CD4-positive, alpha-beta T cell (primary cell): ENCODE measurements around the gene SH3D19. TPM values are rescaled to one million over a fixed set of nuclear protein-coding genes. Genes with fewer than 3 reads are reported as not detected.

ENCODE experiments used
- ATAC-seq: fragments of 200-7000 bp; cut with Tn5 transposase; one replicate; pipeline ENCODE4 v1.10.0; 2022; ENCODE audit warnings: mild to moderate bottlenecking; ENCODE audit not compliant: poor library complexity
- CTCF ChIA-PET: fragments of 350-600 bp; sonication (Branson Sonifier 250); formaldehyde crosslinking; loops from one replicate; lab custom pipeline; 2021; ENCODE audit warnings: antibody characterized with exemption, inconsistent platforms; lab: Charles Lee
- POLR2A ChIA-PET: fragments of 350-600 bp; sonication (Branson Sonifier 250); formaldehyde crosslinking; loops from one replicate; lab custom pipeline; 2021; ENCODE audit warnings: antibody characterized with exemption, inconsistent platforms; lab: Charles Lee
- DNase-seq, 14 experiments: peaks; one replicate each; pipeline ENCODE4 v3.0.0-alpha.2; 2013 to 2020; ENCODE audit warnings: mixed read lengths in 2 of 14
- H3K27ac ChIP-seq, 2 donors: one replicate each; pipeline versions ENCODE4 v1.5.1 to v1.7.0; 2013; ENCODE audit warnings: low read length in 2 of 2, low read depth in 1 of 2, mild to moderate bottlenecking in 1 of 2
- H3K27me3 ChIP-seq, 2 experiments: 1 replicate in 1 of 2; 2 replicates in 1 of 2; pipeline versions ENCODE4 v1.6.1 to v1.7.0; 2013; ENCODE audit warnings: low read length in 2 of 2, control low read depth in 1 of 2, mild to moderate bottlenecking in 1 of 2, moderate library complexity in 1 of 2; ENCODE audit not compliant: insufficient read depth in 2 of 2, control insufficient read depth in 1 of 2
- H3K36me3 ChIP-seq: one replicate; pipeline ENCODE4 v1.6.1; 2013; ENCODE audit warnings: low read length, control low read depth; ENCODE audit not compliant: insufficient read depth
- H3K4me1 ChIP-seq: one replicate; pipeline ENCODE4 v1.6.1; 2013; ENCODE audit warnings: low read length, control low read depth; ENCODE audit not compliant: insufficient read depth
- H3K4me3 ChIP-seq: one replicate; pipeline ENCODE4 v1.5.1; 2013; ENCODE audit warnings: mild to moderate bottlenecking, low read length, moderate library complexity
- H3K9me3 ChIP-seq, 2 experiments: 1 replicate in 1 of 2; 2 replicates in 1 of 2; pipeline versions ENCODE4 v1.6.1 to v1.7.0; 2013; ENCODE audit warnings: low read length in 2 of 2, mild to moderate bottlenecking in 2 of 2, control low read depth in 1 of 2, moderate library complexity in 1 of 2; ENCODE audit not compliant: control insufficient read depth in 1 of 2, insufficient read depth in 1 of 2
- H3K27ac Mint-ChIP-seq: one replicate; pipeline ENCODE4 v1.8.0; 2020; ENCODE audit warnings: mixed read lengths
- H3K27me3 Mint-ChIP-seq: one replicate; pipeline ENCODE4 v1.8.0; 2021; ENCODE audit warnings: mixed read lengths
- H3K36me3 Mint-ChIP-seq: one replicate; pipeline ENCODE4 v1.8.0; 2021; ENCODE audit warnings: low read depth, mixed read lengths
- H3K4me1 Mint-ChIP-seq: one replicate; pipeline ENCODE4 v1.8.0; 2021; ENCODE audit warnings: low read depth, mixed read lengths
- H3K4me3 Mint-ChIP-seq: one replicate; pipeline ENCODE4 v1.8.0; 2020; ENCODE audit warnings: mild to moderate bottlenecking, mixed read lengths
- H3K9me3 Mint-ChIP-seq: one replicate; pipeline ENCODE4 v1.8.0; 2020; ENCODE audit warnings: mixed read lengths
- intact Hi-C, 2 experiments: fragments of 100-400 bp; cut with DNase I in 1 of 2; cut with micrococcal nuclease in 1 of 2; formaldehyde crosslinking; loops; one replicate each; pipeline versions ENCODE4 v1.15.1 to v1.9.0; 2023 to 2025; cut with DNase I, micrococcal nuclease
- total RNA-seq, 174 experiments: library from RNA in 2 of 174; stranded (reverse) in 2 of 174; gene quantifications; one replicate each; pipeline ENCODE4 v1.2.3 and lab custom pipeline; 2021 to 2026
- TF ChIP-seq, protein P1 (sequence below): fragments of 200-600 bp; IDR thresholded peaks from one replicate; pipeline ENCODE4 v1.8.0; 2022; ENCODE audit warnings: antibody characterized with exemption, mild to moderate bottlenecking

The SH3D19 gene
- total RNA-seq, 2 experiments from 2014 or later = 0.27 TPM; not detected in 1

DNA sequence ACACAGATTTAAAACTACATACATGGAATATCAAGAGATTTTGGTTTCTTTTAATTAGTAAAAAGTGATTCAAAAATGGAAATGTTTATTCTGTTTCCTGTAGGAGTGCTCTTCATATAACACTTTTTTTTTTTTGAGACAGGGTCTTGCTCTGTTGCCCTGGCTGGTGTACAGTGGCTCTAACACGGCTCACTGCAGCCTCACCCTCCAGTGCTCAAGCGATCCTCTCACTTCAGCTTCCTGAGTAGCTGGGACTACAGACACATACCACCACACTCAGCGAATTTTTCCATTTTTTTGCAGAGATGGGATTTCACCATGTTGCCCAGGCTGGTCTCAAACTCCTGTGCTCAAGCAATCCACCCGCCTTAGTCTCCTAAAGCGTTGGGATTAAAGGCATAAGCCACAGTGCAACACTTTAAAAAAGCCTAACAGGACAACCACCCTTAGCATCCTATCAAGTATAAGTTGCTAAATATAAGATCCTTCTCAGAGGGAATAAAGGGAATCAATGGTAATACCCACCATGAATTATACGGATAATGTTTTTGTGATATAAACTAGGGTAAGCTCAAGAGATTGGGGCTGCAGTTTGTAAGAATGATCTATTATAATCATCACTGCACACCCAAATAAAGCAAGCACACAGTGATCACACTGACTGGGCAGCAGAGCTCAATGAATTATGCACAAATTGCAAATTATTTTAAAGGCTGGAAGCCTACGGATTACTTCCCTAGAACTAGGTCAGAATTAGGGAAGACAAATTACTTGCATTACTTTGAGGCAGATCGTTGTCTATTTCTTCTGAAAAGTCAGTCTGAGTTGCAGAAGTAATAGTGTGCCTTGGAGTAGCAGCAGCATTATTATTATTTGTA is 149.4 kb downstream of the SH3D19 start:
- ATAC-seq = no peak
- H3K36me3 ChIP-seq = no peaks in the 10 kb centered on the region
- no peak overlapping the region for H3K4me3 ChIP-seq
- Mint-ChIP-seq H3K27ac (no peak overlapping the region), H3K4me1 (no peaks in the 10 kb centered on the region), H3K4me3 (no peak overlapping the region), H3K36me3 (no peaks in the 10 kb centered on the region), H3K27me3 (peaks cover 8% of the 10 kb centered on the region), H3K9me3 (no peaks in the 10 kb centered on the region)
- H3K4me1 ChIP-seq = no peaks in the 10 kb centered on the region
- CTCF ChIA-PET = no interaction called here
- no peaks in the 10 kb centered on the region for H3K9me3 ChIP-seq
- H3K27ac ChIP-seq = no peak overlapping the region
- POLR2A ChIA-PET = no interaction called here
- no peak for DNase-seq
- TF ChIP-seq, protein P1, sequence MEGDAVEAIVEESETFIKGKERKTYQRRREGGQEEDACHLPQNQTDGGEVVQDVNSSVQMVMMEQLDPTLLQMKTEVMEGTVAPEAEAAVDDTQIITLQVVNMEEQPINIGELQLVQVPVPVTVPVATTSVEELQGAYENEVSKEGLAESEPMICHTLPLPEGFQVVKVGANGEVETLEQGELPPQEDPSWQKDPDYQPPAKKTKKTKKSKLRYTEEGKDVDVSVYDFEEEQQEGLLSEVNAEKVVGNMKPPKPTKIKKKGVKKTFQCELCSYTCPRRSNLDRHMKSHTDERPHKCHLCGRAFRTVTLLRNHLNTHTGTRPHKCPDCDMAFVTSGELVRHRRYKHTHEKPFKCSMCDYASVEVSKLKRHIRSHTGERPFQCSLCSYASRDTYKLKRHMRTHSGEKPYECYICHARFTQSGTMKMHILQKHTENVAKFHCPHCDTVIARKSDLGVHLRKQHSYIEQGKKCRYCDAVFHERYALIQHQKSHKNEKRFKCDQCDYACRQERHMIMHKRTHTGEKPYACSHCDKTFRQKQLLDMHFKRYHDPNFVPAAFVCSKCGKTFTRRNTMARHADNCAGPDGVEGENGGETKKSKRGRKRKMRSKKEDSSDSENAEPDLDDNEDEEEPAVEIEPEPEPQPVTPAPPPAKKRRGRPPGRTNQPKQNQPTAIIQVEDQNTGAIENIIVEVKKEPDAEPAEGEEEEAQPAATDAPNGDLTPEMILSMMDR = no peak
- intact Hi-C loops = no loop called here
- no peaks in the 10 kb centered on the region for H3K27me3 ChIP-seq

DNA sequence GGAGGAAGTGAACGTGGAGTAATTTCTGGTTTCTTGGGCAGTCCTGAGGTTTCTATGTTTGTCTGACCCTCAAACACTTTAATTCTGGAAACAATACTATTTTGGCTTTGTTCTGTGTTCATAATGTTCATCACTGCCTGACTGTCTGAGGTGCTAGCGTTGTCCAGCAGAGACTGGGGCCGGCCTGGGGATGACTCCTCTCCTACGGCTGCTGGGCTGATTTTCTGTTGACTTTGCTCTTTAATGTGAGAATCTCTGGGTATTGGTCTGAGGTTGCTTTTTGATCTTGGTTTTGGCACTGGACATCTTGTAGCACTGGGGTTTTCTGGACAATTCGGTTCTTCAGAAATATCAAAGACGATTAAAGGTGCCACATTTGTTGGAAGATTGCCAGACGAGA is 150.2 kb downstream of the SH3D19 start:
- H3K36me3 ChIP-seq = no peaks in the 10 kb centered on the region
- Mint-ChIP-seq H3K9me3 (no peaks in the 10 kb centered on the region), H3K36me3 (no peaks in the 10 kb centered on the region), H3K27ac (no peak overlapping the region), H3K4me3 (no peak overlapping the region), H3K27me3 (peaks cover 8% of the 10 kb centered on the region), H3K4me1 (no peaks in the 10 kb centered on the region)
- no peak for ATAC-seq
- TF ChIP-seq, protein P1 = no peak
- no peaks in the 10 kb centered on the region for H3K9me3 ChIP-seq
- H3K27me3 ChIP-seq = no peaks in the 10 kb centered on the region
- ChIA-PET POLR2A (no interaction called here), CTCF (no interaction called here)
- no peaks in the 10 kb centered on the region for H3K4me1 ChIP-seq
- no peak for DNase-seq
- intact Hi-C loops = no loop called here
- no peak overlapping the region for H3K4me3 ChIP-seq
- no peak overlapping the region for H3K27ac ChIP-seq

DNA sequence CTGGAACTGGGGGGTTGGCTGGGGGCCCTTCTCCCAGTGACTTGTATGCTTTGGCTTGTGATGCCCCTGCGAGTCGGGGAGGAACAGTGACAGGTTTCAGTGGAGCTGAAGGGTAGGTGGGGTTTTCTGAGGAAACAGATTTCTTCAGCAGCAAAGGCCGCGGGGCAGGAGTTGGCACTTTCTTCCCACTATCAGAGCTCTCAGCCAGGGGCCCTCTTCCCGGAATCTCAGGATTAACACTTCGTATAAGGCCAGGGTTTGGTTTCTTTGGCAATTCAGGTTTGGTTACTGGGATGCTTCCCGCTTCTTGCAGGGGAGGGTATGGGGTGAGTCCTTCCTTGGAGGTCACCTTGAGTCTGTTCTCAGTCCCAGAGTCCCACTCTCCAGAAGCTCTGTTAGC is 150.6 kb downstream of the SH3D19 start:
- H3K27ac Mint-ChIP-seq = no peak overlapping the region
- DNase-seq = no peak
- H3K4me3 ChIP-seq = no peak overlapping the region
- no peaks in the 10 kb centered on the region for H3K36me3 ChIP-seq
- intact Hi-C loops = no loop called here
- CTCF ChIA-PET = no interaction called here
- POLR2A ChIA-PET = no interaction called here
- TF ChIP-seq, protein P1 = no peak
- no peak overlapping the region for H3K27ac ChIP-seq
- H3K4me1 Mint-ChIP-seq = no peaks in the 10 kb centered on the region
- peaks cover 10% of the 10 kb centered on the region for H3K27me3 Mint-ChIP-seq
- no peaks in the 10 kb centered on the region for H3K9me3 Mint-ChIP-seq
- no peaks in the 10 kb centered on the region for H3K4me1 ChIP-seq
- H3K4me3 Mint-ChIP-seq = no peak overlapping the region
- H3K27me3 ChIP-seq = no peaks in the 10 kb centered on the region
- ATAC-seq = no peak
- H3K9me3 ChIP-seq = no peaks in the 10 kb centered on the region
- H3K36me3 Mint-ChIP-seq = no peaks in the 10 kb centered on the region
